Endothelial cell of umbilical vein (primary cell): ENCODE results near the gene TMC1.

ENCODE experiments used
- CTCF ChIP-seq, 2 donors: IDR thresholded peaks; 1 replicate in 1 of 2; 2 replicates in 1 of 2; pipeline ENCODE4 v1.5.1; 2011; ENCODE audit warnings: low read length in 2 of 2, mild to moderate bottlenecking in 2 of 2, moderate library complexity in 2 of 2, control low read depth in 1 of 2, inconsistent platforms in 1 of 2, low read depth in 1 of 2; ENCODE audit not compliant: insufficient read depth in 1 of 2; ENCODE audit errors: extremely low read depth in 1 of 2
- EZH2 ChIP-seq: IDR thresholded peaks from 2 replicates; pipeline ENCODE4 v1.6.1; 2012; ENCODE audit warnings: borderline replicate concordance, low read depth, mild to moderate bottlenecking, moderate library complexity, low read length, inconsistent platforms; ENCODE audit not compliant: severe bottlenecking
- FOS ChIP-seq: IDR thresholded peaks from 2 replicates; pipeline ENCODE4 v1.6.1; 2011; ENCODE audit warnings: mild to moderate bottlenecking, low read length, moderate library complexity, borderline replicate concordance; ENCODE audit not compliant: insufficient read depth
- GATA2 ChIP-seq: IDR thresholded peaks from 2 replicates; pipeline ENCODE4 v1.7.0; 2011; ENCODE audit warnings: low read depth, mild to moderate bottlenecking, moderate library complexity, mixed read lengths, low read length; ENCODE audit not compliant: insufficient read length, insufficient read depth
- JUN ChIP-seq: IDR thresholded peaks from 2 replicates; pipeline ENCODE4 v1.6.1; 2011; ENCODE audit warnings: borderline replicate concordance, low read depth; ENCODE audit not compliant: insufficient read length, insufficient read depth
- MAX ChIP-seq: IDR thresholded peaks from 2 replicates; pipeline ENCODE4 v1.6.1; 2011; ENCODE audit not compliant: insufficient read depth, insufficient read length
- MYC ChIP-seq: IDR thresholded peaks from one replicate; pipeline ENCODE4 v1.6.1; 2011; ENCODE audit warnings: mild to moderate bottlenecking, low read depth, low read length
- POLR2A ChIP-seq: IDR thresholded peaks from 2 replicates; pipeline ENCODE4 v1.6.1; 2012; ENCODE audit warnings: low read depth, mild to moderate bottlenecking, control low read depth, low read length
- POLR2AphosphoS5 ChIP-seq: IDR thresholded peaks from 2 replicates; pipeline ENCODE4 v1.6.1; 2012; ENCODE audit warnings: low read depth, mild to moderate bottlenecking, control low read depth, low read length, moderate library complexity; ENCODE audit not compliant: insufficient read depth

GRCh38 chr9:72506615-72507014 lies 14.8 kb upstream of the TMC1 start:
- no peak for TF ChIP-seq POLR2AphosphoS5
- TF ChIP-seq POLR2A = no peak
- TF ChIP-seq CTCF (IDR thresholded peaks at IDR 0.05; ENCODE audit: extremely low read depth in 1 of 2, insufficient read depth in 1 of 2, low read depth in 1 of 2, low read length in 2 of 2) = no peak
- no peak for TF ChIP-seq MYC
- no peak for TF ChIP-seq EZH2
- no peak for TF ChIP-seq GATA2
- TF ChIP-seq MAX = no peak
- TF ChIP-seq JUN = no peak
- TF ChIP-seq FOS = no peak
